NCI-H510A (cell line): ENCODE measurements around the gene WDR75.
"Not testable (repeated sequence)": the region's sequence is repeated elsewhere in the genome, so short reads cannot be mapped to it uniquely, and the experiment has no call there.

Source experiments
- DNase-seq: peaks from one replicate; lab custom pipeline; 2025; lab: John Stamatoyannopoulos, UW

WDR75 gene

GRCh38 chr2:189441709-189442074, 418 bp downstream of the WDR75 start:
- DNase-seq, result no peak

- DNase-seq, result no peak
These were observed 1.2 kb downstream of the WDR75 start for GRCh38 chr2:189442468-189442867.

- DNase-seq, result no peak
These were observed 3.0 kb downstream of the WDR75 start for GRCh38 chr2:189444322-189444721.

- DNase-seq, result no peak
These were observed 5.5 kb downstream of the WDR75 start for GRCh38 chr2:189446780-189447179.

- no peak for DNase-seq
These were observed 12.7 kb downstream of the WDR75 start for GRCh38 chr2:189454009-189454408.

- no peak for DNase-seq
These were observed 23.8 kb downstream of the WDR75 start for GRCh38 chr2:189465076-189465475.

GRCh38 chr2:189465478-189465877, 24.2 kb downstream of the WDR75 start:
- DNase-seq, result no peak

GRCh38 chr2:189466046-189466445, 24.8 kb downstream of the WDR75 start:
- no peak for DNase-seq

- no peak for DNase-seq
These were observed 25.4 kb downstream of the WDR75 start for GRCh38 chr2:189466656-189467055.

GRCh38 chr2:189467160-189467559, 25.9 kb downstream of the WDR75 start:
- no peak for DNase-seq

- DNase-seq, result no peak
These were observed 26.3 kb downstream of the WDR75 start for GRCh38 chr2:189467593-189467992.

GRCh38 chr2:189474526-189474925, 33.3 kb downstream of the WDR75 start:
- DNase-seq, result no peak

GRCh38 chr2:189477756-189478155, 36.5 kb downstream of the WDR75 start:
- DNase-seq, result no peak

- not testable (repeated sequence) for DNase-seq
These were observed 37.0 kb downstream of the WDR75 start for GRCh38 chr2:189478289-189478688.

- DNase-seq, result no peak
These were observed 39.8 kb downstream of the WDR75 start for GRCh38 chr2:189481071-189481470.

GRCh38 chr2:189483571-189483970, 42.3 kb downstream of the WDR75 start:
- DNase-seq, result no peak

- DNase-seq, result no peak
These were observed 42.9 kb downstream of the WDR75 start for GRCh38 chr2:189483980-189484740.

GRCh38 chr2:189485146-189485545, 43.9 kb downstream of the WDR75 start:
- DNase-seq, result no peak

GRCh38 chr2:189486237-189486770, 45.0 kb downstream of the WDR75 start:
- no peak for DNase-seq

GRCh38 chr2:189487283-189488007, 46.2 kb downstream of the WDR75 start:
- DNase-seq, result no peak

- no peak for DNase-seq
These were observed 46.7 kb downstream of the WDR75 start for GRCh38 chr2:189488008-189488310.

- DNase-seq, result no peak
These were observed 51.2 kb downstream of the WDR75 start for GRCh38 chr2:189492451-189492850.

- no peak for DNase-seq
These were observed 56.9 kb downstream of the WDR75 start for GRCh38 chr2:189498205-189498604.

GRCh38 chr2:189499137-189499536, 57.9 kb downstream of the WDR75 start:
- no peak for DNase-seq
